ENCODE measurements around the gene PM20D2.
"Not testable (repeated sequence)": the region's sequence is repeated elsewhere in the genome, so short reads cannot be mapped to it uniquely, and the experiment has no call there.

The PM20D2 gene

GRCh38 chr6:89145956-89146717 lies at the start of gene PM20D2:
TSS of gene PM20D2 (plus strand) at chr6:89146055. CDS start at chr6:89146145, 90 bp downstream.
- no peak for DNase-seq (ENCODE audit: low read depth in 2 of 2)

GRCh38 chr6:89098461-89098860 lies 47.4 kb upstream of the PM20D2 start:
- no peak for DNase-seq (ENCODE audit: low read depth in 2 of 2)

DNA sequence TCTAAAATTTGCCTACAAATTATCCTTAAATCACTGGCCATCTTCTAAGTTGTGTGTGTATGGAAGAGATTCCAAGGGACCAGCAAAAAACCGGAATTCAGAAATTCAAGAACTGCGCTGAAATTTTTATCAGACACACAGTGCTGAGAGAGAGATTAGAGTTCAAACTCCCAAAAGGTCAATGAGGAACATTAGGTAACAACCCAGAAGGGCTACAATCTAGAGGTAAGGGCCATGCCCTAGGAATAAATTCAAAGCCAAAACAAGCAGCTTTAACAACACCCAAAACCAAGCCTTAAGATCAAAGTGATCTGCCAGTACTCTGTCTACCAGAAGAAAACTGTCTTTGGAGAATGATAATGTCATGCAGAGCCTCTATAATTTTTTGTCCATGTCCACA lies 45.7 kb upstream of the PM20D2 start:
- DNase-seq (ENCODE audit: low read depth in 2 of 2), result no peak

DNA sequence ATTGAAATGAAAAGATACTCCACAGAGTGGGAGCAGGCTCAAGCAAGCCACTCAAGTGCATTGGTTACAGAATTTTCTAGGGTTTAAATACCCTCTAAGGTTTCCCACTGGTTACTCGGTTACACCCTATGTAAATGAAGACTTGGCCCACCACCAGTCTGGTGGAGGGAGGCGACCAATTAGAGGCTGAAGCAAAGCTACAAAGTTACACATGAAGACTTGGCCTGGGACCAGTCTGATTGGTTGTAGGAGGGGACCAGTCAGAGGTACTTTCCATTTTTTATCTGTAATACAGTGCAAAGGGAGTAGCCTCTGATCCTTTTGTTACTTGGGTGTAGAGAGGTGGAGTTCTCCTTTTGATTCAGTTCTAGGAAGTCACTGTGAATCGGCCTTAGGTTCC lies 35.6 kb upstream of the PM20D2 start:
- no peak for DNase-seq (ENCODE audit: low read depth in 2 of 2)

DNA sequence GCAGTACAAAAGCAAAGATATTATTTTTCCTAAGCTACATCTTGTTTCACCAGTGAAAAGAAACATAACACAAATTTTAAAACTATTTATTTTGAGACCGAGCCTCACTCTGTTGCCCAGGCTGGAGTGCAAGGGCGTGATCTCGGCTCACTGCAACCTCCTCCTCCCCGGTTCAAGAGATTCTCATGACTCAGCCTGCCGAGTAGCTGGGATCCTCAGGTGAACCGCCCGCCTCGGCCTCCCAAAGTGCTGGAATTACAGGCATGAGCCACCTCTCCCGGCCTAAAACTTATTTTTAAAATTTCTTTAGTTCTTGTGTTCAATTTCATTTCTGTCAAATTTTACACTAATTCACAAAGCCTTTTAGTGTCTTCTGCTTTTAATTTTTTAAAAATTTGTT lies 33.9 kb upstream of the PM20D2 start:
- DNase-seq (ENCODE audit: low read depth in 2 of 2), result no peak

- no peak for DNase-seq (ENCODE audit: low read depth in 2 of 2)
These were observed 29.2 kb upstream of the PM20D2 start for GRCh38 chr6:89116702-89117101.

DNA sequence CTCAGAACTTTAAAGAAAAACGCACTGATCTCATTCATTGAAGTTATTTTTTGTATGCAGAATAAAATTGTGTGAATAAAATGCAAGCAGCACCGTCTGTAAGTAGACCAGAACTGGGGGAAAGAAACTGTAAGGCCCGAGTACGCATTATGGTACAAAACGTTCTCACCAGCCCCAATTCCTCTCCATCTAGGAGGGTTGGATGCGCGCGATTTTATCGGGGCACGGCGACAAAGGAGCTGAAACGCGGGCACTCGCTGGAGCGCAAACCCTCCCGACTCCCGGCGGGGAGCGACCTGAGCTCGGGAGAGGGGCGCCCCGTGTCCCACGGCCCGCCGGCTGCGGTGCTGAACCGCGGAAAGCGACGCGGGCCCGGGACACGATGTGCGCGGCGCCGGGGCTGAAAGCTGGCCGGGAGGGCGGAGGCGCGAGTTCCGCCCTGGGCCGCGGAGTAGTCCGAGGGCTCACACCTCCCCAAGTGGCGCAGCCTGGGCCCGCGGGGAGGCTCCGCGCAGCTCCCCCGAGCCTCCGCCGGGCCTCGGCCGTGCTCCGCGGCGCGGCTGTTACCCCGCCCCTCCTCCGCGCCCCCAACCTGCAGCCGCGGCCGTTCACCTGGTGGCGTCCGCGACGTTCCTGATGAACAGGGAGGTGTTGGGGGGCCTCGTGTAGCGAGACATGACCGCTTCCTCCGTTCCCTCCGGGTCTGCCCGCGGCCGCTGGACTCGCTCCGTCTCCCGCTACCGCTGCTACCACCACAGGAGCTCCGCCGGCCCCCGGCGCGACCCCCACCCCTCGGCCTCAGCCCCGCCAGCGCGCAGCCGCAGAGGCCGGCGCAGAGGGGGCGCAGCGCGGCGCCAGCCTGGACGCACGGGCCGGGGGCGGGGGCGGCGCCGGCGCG lies 28.4 kb upstream of the PM20D2 start, which contains the start of gene SRSF12:
TSS of gene SRSF12 (minus strand) at position 861 of the 898 bp plus-strand sequence. CDS start at position 677, 184 bp downstream.
- DNase-seq (ENCODE audit: low read depth in 2 of 2), result no peak

DNA sequence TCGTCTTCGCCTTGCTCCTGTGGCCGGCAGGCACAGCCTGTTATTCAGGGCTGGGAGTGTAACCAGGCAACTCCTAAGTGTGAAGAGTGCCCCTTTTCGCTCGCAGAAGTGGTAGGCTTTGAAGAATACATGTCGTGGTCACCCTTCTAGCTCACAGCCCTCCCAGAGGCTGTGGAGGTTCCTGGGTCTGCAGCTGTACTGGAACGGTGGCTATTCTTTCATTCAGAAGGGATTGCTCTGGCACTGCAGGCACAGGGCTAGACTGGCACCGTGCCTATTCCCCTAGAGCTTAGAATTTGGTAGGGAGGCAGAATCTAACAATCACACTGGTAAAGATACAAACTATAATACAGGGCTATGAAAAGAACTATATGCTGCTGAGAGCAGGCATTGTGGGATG lies 26.9 kb upstream of the PM20D2 start:
- no peak for DNase-seq (ENCODE audit: low read depth in 2 of 2)

DNA sequence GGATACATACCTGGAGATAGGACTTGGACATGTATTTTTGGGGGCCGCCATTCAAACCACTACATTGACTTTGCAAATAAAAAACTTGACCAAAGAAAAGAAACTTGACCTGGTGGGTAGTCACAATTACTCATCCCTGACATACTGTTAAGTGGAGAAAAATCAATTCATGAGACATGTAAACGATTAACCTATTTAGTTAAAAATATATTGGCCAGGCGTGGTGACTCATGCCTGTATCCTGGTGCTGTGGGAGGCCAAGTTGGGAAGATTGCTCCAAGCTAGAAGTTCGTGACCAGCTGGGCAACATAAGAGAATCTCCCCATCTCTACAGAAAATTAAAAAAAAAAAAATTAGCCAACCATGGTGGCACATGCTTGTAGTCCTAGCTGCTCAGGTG lies 25.5 kb upstream of the PM20D2 start:
- DNase-seq (ENCODE audit: low read depth in 2 of 2), result no peak

- DNase-seq (ENCODE audit: low read depth in 2 of 2), result no peak
These were observed 23.9 kb upstream of the PM20D2 start for GRCh38 chr6:89121934-89122333.

- no peak for DNase-seq (ENCODE audit: low read depth in 2 of 2)
These were observed 23.2 kb upstream of the PM20D2 start for GRCh38 chr6:89122625-89123024.

GRCh38 chr6:89128256-89128671 lies 17.6 kb upstream of the PM20D2 start:
- DNase-seq (ENCODE audit: low read depth in 2 of 2), result not testable (repeated sequence)

DNA sequence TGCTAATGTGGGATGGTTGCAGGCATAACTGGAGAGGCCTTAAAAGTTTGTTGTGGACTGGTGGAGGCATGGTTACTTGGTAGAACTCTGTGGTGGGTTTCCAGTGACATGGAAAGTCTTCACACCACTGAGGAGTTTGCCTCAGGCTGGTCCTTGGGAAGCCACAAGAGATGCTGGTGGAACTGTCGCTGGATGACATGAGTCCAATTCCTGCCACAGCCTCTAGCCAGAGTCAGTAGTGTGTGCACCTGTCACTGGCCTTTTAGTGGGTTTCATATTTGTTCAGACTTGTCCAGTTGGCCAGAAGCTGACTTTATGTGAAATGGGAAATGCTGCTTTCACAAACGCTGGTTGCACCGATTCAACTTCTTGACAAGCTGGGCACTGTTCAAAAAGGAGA lies 14.3 kb upstream of the PM20D2 start:
- DNase-seq (ENCODE audit: low read depth in 2 of 2), result no peak

- no peak for DNase-seq (ENCODE audit: low read depth in 2 of 2)
These were observed 13.8 kb upstream of the PM20D2 start for GRCh38 chr6:89132057-89132456.

DNA sequence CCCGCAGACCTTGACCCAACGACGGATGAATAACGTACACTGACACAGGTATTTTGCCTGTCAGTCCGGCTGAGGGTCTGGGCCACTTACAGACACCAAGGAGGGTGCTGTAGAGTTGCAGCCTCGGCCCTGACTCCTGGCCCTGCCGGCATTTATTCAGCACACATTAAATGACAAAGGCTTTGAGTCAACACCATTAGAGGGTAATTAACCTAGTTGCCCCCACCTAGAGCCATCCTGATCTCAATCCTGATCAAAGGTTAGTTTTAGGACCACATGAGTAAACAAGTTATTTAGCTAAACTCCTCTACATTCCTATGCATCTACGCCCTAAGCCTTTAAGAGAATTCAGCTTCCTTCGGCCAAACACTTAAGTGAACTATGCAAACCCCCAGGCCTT lies 11.9 kb upstream of the PM20D2 start:
- DNase-seq (ENCODE audit: low read depth in 2 of 2), result no peak

DNA sequence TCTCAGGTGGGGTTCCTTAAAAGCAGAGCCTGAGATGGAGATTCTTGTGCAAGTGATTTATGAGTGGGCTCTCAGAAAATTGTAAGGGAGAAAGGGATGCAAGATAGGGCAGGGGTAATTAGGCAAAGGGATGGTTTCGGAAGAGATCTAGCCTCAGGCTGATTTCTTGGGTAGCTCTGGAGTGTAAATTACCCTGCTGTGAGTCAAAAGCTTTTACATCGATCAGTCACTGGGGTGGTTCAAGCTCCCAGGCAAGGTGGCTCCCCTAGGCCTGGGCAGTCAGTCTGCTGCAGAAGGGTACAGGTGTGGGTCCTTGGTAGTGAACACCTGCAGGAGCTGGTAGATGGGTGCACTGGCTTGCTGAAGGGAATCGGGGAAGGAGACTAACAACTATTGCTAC lies 11.1 kb upstream of the PM20D2 start:
- no peak for DNase-seq (ENCODE audit: low read depth in 2 of 2)

GRCh38 chr6:89138173-89138572 lies 7.7 kb upstream of the PM20D2 start:
- DNase-seq (ENCODE audit: low read depth in 2 of 2), result no peak

DNA sequence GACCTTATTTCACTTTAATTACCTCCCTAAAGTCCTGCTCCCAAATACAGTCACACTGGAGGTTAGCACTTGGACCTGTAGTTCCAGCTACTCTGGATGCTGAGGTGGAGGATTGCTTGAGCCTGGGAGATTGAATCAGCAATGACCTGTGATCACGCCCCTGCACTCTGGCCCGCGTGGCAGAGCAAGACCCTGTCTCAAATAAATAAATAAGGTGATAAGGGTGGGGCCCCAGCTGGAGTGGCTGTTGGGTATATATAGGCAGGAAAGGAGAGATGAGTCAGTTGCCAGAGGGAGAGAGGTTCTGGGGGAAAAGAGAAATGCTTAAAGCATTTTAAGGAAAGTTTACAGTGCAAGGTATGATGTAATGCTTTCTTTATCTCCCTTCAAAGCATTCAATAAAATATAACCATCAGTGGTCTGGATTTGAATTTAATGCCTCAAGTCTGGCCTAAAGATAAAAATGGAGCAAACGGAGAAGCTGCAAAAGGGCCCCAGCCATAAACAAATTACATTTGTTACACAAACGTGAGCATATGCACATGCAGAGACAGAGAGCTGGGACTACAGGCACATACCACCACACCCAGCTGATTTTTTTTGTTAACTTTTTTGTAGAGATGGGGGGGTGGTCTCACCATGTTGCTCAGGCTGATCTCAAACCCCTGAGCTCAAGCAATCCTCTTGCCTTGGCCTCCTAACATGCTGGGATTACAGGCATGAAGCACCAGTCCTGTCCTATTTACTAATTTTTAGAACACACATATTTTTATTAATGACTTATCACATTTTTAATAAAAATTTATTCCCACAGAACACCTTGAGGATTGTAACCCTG lies 6.1 kb upstream of the PM20D2 start:
- DNase-seq (ENCODE audit: low read depth in 2 of 2), result no peak

GRCh38 chr6:89140347-89141156 lies 5.3 kb upstream of the PM20D2 start:
- DNase-seq (ENCODE audit: low read depth in 2 of 2), result no peak

GRCh38 chr6:89144354-89144906 lies 1.4 kb upstream of the PM20D2 start:
- DNase-seq (ENCODE audit: low read depth in 2 of 2), result no peak

Data from fibroblast of skin of left quadriceps (primary cell).